GM12872 (cell line): Measurements from ENCODE around the gene MYO7A.

ENCODE experiments used
- CTCF ChIP-seq: IDR thresholded peaks from 3 replicates; pipeline ENCODE4 v1.5.1; 2011; ENCODE audit warnings: low read depth, mild to moderate bottlenecking, low read length, moderate library complexity; ENCODE audit not compliant: insufficient read depth

The MYO7A gene

GRCh38 chr11:77125695-77126094 lies 2.4 kb upstream of the MYO7A start:
- TF ChIP-seq CTCF = no peak

- no peak for TF ChIP-seq CTCF
Measured at GRCh38 chr11:77126156-77126775, 1.8 kb upstream of the MYO7A start.

GRCh38 chr11:77126861-77127234 lies 1.2 kb upstream of the MYO7A start:
- no peak for TF ChIP-seq CTCF

DNA sequence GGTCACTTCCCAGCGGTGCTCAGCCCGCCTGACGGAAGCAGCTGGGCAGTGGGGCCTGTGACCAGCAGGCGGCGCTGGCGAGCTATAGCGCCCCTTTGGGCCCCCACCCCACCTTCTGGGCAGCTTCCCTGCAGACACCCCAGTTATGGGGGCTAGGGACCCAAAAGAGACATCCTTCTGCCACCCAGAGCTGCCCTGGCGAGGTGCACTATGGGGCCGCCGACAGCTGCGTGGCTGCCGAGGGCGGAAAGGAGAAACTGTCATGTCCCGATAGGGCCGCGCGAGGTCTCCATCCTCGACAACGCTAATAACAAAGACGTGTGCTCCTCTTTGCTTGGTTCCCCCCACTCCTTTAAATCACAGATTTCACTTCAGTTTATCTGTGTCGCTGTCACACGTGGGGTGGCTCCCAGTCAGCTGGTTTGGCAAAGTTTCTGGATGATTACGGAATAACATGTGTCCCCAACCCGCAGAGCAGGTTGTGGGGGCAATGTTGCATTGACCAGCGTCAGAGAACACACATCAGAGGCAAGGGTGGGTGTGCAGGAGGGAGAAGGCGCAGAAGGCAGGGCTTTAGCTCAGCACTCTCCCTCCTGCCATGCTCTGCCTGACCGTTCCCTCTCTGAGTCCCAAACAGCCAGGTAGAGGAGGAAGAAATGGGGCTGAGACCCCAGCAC lies 673 bp upstream of the MYO7A start:
- peak; percentile 98 for TF ChIP-seq CTCF

GRCh38 chr11:77129069-77129841 lies 1.2 kb downstream of the MYO7A start:
- no peak for TF ChIP-seq CTCF

GRCh38 chr11:77129842-77130756 lies 2.1 kb downstream of the MYO7A start:
- TF ChIP-seq CTCF = no peak
